Measurements from ENCODE around the gene ZBTB47. TPM values are rescaled to one million over a fixed set of nuclear protein-coding genes. Genes with fewer than 3 reads are reported as not detected.

The ZBTB47 gene
- total and polyA plus RNA-seq, 2 donors (not counting 1 experiment from before 2014, with no cell fraction given): 15.6 to 49.4 TPM

GRCh38 chr3:42699511-42699971, 46.0 kb downstream of the ZBTB47 start:
- Histone ChIP-seq H3K4me1 (ENCODE audit: control insufficient read depth, extremely low read depth, insufficient read depth, low read length) (no peaks in the 10 kb centered on the region), H3K27ac (ENCODE audit: insufficient read depth, low read length) (no peak overlapping the region), H3K9me3 (ENCODE audit: control insufficient read depth, insufficient read depth, low read depth, low read length) (no peaks in the 10 kb centered on the region), H3K4me2 (ENCODE audit: extremely low read depth, insufficient read depth, low read length) (no peak overlapping the region), H2AFZ (ENCODE audit: low read length) (no peak overlapping the region), H3K4me3 (replicated peaks in 1 of 4; ENCODE audit: control extremely low read depth in 1 of 4, insufficient read depth in 1 of 4, low read depth in 3 of 4, low read length in 4 of 4) (no peak overlapping the region), H4K20me1 (ENCODE audit: control insufficient read depth, extremely low read depth, insufficient read depth, low read length) (no peaks in the 10 kb centered on the region), H3K9ac (ENCODE audit: insufficient read depth, low read length) (no peak overlapping the region), H3K27me3 (ENCODE audit: control insufficient read depth, insufficient read depth, low read length) (peaks cover 11% of the 10 kb centered on the region), H3K79me2 (ENCODE audit: control insufficient read depth, insufficient read depth, low read length) (no peaks in the 10 kb centered on the region), H3K36me3 (ENCODE audit: control insufficient read depth, insufficient read depth, low read length) (no peaks in the 10 kb centered on the region)
- no peak for TF ChIP-seq CTCF (conservative IDR thresholded peaks at IDR 0.05 in 1 of 2, IDR thresholded peaks at IDR 0.05 in 1 of 2; ENCODE audit: low read depth in 1 of 2, low read length in 2 of 2)
- DNase-seq (ENCODE audit: low read depth in 2 of 2): no peak

- no peaks in the 10 kb centered on the region for H3K36me3 ChIP-seq (ENCODE audit: control insufficient read depth, insufficient read depth, low read length)
- H3K27ac ChIP-seq (ENCODE audit: insufficient read depth, low read length): no peak overlapping the region
- DNase-seq (ENCODE audit: low read depth in 2 of 2): no peak
- H3K79me2 ChIP-seq (ENCODE audit: control insufficient read depth, insufficient read depth, low read length): no peaks in the 10 kb centered on the region
- H3K4me1 ChIP-seq (ENCODE audit: control insufficient read depth, extremely low read depth, insufficient read depth, low read length): no peaks in the 10 kb centered on the region
- TF ChIP-seq CTCF (conservative IDR thresholded peaks at IDR 0.05 in 1 of 2, IDR thresholded peaks at IDR 0.05 in 1 of 2; ENCODE audit: low read depth in 1 of 2, low read length in 2 of 2) (no peak), EZH2 (IDR thresholded peaks at IDR 0.05; ENCODE audit: low read length, missing control alignments) (no peak)
- no peak overlapping the region for H2AFZ ChIP-seq (ENCODE audit: low read length)
- no peak overlapping the region for H3K9ac ChIP-seq (ENCODE audit: insufficient read depth, low read length)
- H3K27me3 ChIP-seq (ENCODE audit: control insufficient read depth, insufficient read depth, low read length): peaks cover 7% of the 10 kb centered on the region
- no peak overlapping the region for H3K4me2 ChIP-seq (ENCODE audit: extremely low read depth, insufficient read depth, low read length)
- H3K4me3 ChIP-seq (replicated peaks in 1 of 4; ENCODE audit: control extremely low read depth in 1 of 4, insufficient read depth in 1 of 4, low read depth in 3 of 4, low read length in 4 of 4): no peak overlapping the region
- H4K20me1 ChIP-seq (ENCODE audit: control insufficient read depth, extremely low read depth, insufficient read depth, low read length): no peaks in the 10 kb centered on the region
- H3K9me3 ChIP-seq (ENCODE audit: control insufficient read depth, insufficient read depth, low read depth, low read length): no peaks in the 10 kb centered on the region
Observed at GRCh38 chr3:42700366-42701288, 47.1 kb downstream of the ZBTB47 start.

GRCh38 chr3:42701371-42702065, 48.0 kb downstream of the ZBTB47 start:
- Histone ChIP-seq H2AFZ (ENCODE audit: low read length) (no peak overlapping the region), H3K4me1 (ENCODE audit: control insufficient read depth, extremely low read depth, insufficient read depth, low read length) (no peaks in the 10 kb centered on the region), H3K4me2 (ENCODE audit: extremely low read depth, insufficient read depth, low read length) (no peak overlapping the region), H3K27ac (ENCODE audit: insufficient read depth, low read length) (no peak overlapping the region), H4K20me1 (ENCODE audit: control insufficient read depth, extremely low read depth, insufficient read depth, low read length) (no peaks in the 10 kb centered on the region), H3K27me3 (ENCODE audit: control insufficient read depth, insufficient read depth, low read length) (peaks cover 2% of the 10 kb centered on the region), H3K36me3 (ENCODE audit: control insufficient read depth, insufficient read depth, low read length) (no peaks in the 10 kb centered on the region), H3K4me3 (replicated peaks in 1 of 4; ENCODE audit: control extremely low read depth in 1 of 4, insufficient read depth in 1 of 4, low read depth in 3 of 4, low read length in 4 of 4) (no peak overlapping the region), H3K9me3 (ENCODE audit: control insufficient read depth, insufficient read depth, low read depth, low read length) (no peaks in the 10 kb centered on the region), H3K9ac (ENCODE audit: insufficient read depth, low read length) (no peak overlapping the region), H3K79me2 (ENCODE audit: control insufficient read depth, insufficient read depth, low read length) (no peaks in the 10 kb centered on the region)
- DNase-seq (ENCODE audit: low read depth in 2 of 2): peak; percentile 10 to 34
- TF ChIP-seq CTCF (conservative IDR thresholded peaks at IDR 0.05 in 1 of 2, IDR thresholded peaks at IDR 0.05 in 1 of 2; ENCODE audit: low read depth in 1 of 2, low read length in 2 of 2) (no peak), EZH2 (IDR thresholded peaks at IDR 0.05; ENCODE audit: low read length, missing control alignments) (no peak)

Measured in fibroblast of lung (primary cell).